ENCODE data around the gene SPON1.
"Not testable (repeated sequence)": the region's sequence is repeated elsewhere in the genome, so short reads cannot be mapped to it uniquely, and the experiment has no call there.

Gene SPON1

GRCh38 chr11:13984616-13985450, 22.3 kb downstream of the SPON1 start:
- DNase-seq: peak in 1 of 3 experiments; percentile 14

- not testable (repeated sequence) for DNase-seq
Measured at GRCh38 chr11:13986695-13987094, 24.2 kb downstream of the SPON1 start.

DNA sequence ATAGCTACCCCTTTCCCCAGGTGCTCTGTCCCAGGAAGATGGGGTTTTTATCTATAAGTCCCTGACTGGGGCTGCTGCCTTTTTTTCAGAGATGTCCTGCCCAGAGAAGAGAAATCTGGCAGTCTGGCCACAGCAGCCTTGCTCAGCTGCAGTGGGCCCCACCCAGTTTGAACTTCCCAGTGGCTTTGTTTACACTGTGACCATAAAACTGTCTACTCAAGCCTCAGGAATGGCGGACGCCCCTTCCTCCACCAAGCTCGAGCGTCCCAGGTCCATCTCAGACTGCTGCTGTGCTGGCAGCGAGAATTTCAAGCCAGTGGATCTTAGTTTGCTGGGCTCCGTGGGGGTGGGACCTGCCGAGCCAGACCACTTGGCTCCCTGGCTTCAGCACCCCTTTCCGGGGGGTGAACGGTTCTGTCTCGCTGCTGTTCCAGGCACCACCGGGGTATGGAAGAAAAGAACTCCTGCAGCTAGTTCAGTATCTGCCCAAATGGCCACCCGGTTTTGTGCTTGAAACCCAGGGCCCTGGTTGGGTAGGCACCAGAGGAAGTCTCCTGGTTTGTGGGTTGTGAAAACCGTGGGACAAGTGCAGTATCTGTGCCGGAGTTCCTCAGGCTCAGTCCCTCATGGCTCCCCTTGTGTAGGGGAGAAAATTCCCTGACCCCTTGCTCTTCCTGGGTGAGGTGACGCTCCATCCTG, 29.8 kb downstream of the SPON1 start:
- peak in 1 of 3 experiments; percentile 19 for DNase-seq

DNA sequence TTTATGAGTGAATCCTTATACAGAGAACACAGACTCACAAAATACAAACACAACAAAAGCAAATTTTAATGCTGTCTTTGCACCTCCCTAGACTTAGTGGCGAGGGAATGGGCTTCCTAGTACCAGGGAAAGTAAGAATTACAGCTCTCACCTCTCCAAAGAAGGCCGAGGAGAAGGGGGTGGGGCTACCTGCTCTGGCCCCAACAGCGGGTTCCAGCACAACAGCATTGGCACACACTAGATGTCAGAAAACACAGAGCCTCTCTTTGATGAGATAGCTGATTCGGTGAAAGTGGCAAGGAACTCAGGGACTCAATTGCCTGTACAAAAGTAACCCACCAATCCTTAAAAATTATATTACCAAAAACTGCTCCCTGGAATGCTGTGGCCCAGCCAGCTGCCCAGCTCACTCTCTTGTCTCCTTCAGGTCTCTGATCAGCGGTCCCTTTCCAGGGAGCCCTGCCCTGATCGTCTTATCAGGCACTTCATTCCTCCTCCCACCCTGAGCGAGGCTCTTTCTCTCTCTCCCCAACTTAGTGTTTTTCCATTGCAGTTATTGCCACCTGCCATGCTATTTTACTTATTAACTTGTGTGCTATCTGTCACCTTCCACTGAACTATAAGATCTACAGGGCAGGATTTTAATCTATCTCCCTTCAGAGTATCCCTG, 30.7 kb downstream of the SPON1 start:
- DNase-seq: no peak

- DNase-seq: no peak
Measured at GRCh38 chr11:13997881-13998280, 35.4 kb downstream of the SPON1 start.

GRCh38 chr11:13999704-14000103, 37.2 kb downstream of the SPON1 start:
- no peak for DNase-seq

DNA sequence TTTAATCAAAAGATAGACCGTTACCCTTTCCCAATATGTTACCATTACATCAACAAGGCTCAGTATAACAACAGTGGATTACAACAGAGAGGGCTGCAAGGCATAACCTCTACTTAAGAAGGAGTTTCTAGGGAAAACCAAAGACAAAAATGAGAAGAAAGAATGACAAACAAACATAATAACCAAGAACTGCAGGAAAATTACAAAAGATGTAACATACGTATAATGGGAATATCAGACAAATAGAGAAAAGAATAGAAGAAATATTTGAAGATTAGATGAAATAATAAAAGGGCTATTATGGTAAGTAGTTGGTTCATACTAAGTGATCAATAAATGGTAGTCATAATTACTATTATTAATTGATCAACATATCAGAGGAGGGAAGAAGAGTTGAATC, 39.1 kb downstream of the SPON1 start:
- DNase-seq: no peak

GRCh38 chr11:14007566-14007965, 45.0 kb downstream of the SPON1 start:
- DNase-seq: no peak

GRCh38 chr11:14010665-14011064, 48.1 kb downstream of the SPON1 start:
- no peak for DNase-seq

DNA sequence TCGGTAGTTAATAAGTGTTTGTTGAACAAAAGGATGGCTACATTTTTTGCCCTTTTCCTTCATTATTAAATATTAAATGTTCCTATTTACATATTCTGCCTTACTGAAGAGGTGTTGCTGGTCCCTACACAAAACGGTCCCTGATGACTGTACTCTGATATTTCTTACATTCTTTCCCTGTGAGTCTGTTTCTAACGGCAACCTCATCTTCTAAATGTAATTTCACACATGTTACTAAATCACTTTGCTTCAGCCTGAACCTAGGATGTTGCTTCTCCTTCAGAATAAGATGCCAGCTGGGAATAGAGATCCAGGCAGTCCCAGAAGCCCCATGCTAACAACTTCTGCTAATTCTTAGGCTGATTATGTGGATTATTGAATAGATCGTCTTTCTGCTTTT, 50.3 kb downstream of the SPON1 start:
- DNase-seq: no peak

GRCh38 chr11:14015711-14016110, 53.2 kb downstream of the SPON1 start:
- no peak for DNase-seq

DNA sequence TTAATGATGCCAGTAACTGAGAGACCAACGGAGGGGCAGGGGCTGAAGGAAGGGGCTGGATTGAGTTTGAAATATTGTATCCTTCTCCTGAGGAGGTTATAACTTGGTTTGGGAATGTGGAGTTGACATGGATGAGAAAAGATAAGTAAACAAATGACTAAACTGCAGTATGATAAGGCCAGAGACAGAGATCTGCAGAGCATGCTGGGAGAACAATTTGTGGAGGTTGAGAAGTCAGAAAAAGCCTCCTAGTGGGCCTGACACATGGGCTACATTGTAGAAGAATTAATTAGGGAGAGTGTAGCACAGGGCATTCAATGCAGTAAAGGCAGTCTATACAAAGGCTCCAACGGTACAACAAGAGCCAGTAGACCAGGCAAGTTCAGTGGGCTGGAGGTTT, 55.9 kb downstream of the SPON1 start:
- no peak for DNase-seq

- peak in 1 of 3 experiments; percentile 68 for DNase-seq
Measured at GRCh38 chr11:14021738-14022137, 59.2 kb downstream of the SPON1 start.

GRCh38 chr11:14022251-14022650, 59.7 kb downstream of the SPON1 start:
- peak in 1 of 3 experiments; percentile 13 for DNase-seq

GRCh38 chr11:14022821-14023220, 60.3 kb downstream of the SPON1 start:
- no peak for DNase-seq

GRCh38 chr11:14026961-14027360, 64.4 kb downstream of the SPON1 start:
- no peak for DNase-seq

DNA sequence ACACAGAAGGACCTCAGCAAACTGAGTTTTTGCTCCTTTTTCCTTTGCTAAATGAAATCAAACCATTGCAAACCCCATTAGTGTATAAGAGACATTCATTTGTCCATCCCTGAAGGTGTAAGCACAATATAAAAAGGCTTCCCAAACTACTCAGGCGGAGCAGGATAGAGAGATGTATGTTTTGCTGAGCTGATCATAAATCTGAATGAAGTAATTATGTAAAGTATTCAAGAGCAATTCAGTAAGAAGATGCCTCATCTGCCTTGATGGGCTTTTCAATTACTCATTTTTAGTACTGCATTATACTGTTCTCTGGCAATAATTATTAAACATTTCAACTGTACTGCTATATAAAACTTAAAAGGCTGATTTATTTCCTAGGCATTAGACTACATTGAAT, 65.0 kb downstream of the SPON1 start:
- peak in 1 of 3 experiments; percentile 16 for DNase-seq

GRCh38 chr11:14029440-14029839, 66.9 kb downstream of the SPON1 start:
- peak in 1 of 3 experiments; percentile 19 for DNase-seq

GRCh38 chr11:14029971-14030920, 67.7 kb downstream of the SPON1 start:
- DNase-seq: peak in 2 of 3 experiments; percentile 19 to 60

DNA sequence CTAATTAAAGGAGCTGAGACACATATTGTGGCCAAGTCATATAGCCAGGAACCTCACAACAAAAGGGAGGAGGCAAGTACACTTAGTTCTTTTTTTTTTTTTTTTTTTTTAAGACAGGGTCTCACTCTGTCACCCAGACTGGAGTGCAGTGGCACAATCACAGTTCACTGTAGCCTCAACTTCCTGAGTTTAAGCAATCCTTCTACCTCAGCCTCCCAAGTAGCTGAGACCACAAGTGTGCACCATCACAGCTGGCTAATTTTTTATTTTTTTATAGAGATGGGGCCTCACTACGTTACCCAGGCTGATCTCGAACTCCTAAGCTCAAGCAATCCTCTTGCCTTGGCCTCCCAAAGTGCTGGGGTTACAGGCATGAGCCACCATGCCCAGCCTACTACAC, 73.0 kb downstream of the SPON1 start:
- DNase-seq: not testable (repeated sequence)

- DNase-seq: no peak
Measured at GRCh38 chr11:14036469-14036868, 73.9 kb downstream of the SPON1 start.

DNA sequence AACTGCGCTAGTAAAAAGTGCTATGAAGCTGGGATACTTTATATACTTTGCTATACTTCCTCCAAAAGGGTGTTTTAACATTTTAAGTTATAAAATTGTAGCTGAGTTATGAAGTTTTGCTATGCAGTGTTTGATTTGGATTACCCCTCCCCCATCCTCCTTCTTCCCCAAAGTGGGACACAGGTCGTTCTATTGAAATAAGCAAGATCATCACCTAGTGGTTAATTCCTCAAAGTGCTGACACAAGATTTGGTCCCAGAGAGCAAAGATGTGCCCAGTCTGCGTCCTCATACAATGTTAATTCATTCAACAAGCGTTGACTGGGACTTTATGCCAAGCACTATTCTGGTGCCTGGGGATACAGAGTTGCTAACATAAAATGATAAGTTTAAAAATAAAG, 78.5 kb downstream of the SPON1 start:
- no peak for DNase-seq

All from NCI-H1417 (cell line).